GM21447 (cell line): ENCODE measurements around the gene TRAPPC4.
A peak's percentile ranks its signal among the peaks of the same experiment; 100 is the strongest.
"Not testable (repeated sequence)": the region's sequence is repeated elsewhere in the genome, so short reads cannot be mapped to it uniquely, and the experiment has no call there.

ENCODE experiments used
- ATAC-seq: cut with Tn5 transposase; IDR thresholded peaks from one replicate; pipeline ENCODE4 v1.9.1; 2021; ENCODE audit not compliant: unreplicated experiment

TRAPPC4 gene, protein sequence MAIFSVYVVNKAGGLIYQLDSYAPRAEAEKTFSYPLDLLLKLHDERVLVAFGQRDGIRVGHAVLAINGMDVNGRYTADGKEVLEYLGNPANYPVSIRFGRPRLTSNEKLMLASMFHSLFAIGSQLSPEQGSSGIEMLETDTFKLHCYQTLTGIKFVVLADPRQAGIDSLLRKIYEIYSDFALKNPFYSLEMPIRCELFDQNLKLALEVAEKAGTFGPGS

GRCh38 chr11:119018074-119018938 lies at the start of gene TRAPPC4, which contains the start of gene RPS25:
TSS of gene TRAPPC4 (plus strand) at chr11:119018766. CDS start at chr11:119018796, 30 bp downstream.
TSS of gene RPS25 (minus strand) at chr11:119018343. CDS start at chr11:119018284, 59 bp downstream.
- peak; percentile 93 for ATAC-seq

- not testable (repeated sequence) for ATAC-seq
These were observed 49.1 kb upstream of the TRAPPC4 start for GRCh38 chr11:118969508-118969907.

- ATAC-seq, result no peak
These were observed 46.9 kb upstream of the TRAPPC4 start, which contains the start of gene FOXR1 for GRCh38 chr11:118971646-118972045. TSS of gene FOXR1 (plus strand) at chr11:118971761. CDS start at chr11:118971932, 171 bp downstream.

DNA sequence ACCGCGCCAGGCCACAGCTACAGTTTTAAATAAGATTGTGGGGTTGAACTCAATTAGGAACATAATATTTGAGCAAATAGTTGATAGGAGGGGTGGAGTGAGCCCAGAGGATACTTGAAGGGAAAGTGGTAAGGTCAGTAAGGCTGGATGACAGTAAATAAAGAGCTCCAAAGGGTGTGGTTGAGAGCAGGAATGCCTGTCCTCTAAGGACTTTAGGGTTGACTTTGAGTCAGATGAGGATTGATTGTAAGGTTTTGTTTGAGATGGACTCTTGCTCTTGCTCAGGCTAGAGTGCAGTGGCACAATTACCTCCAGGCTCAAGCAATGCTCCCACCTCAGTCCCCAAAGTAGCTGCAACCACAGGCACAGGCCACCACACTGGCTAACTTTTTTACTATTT lies 44.6 kb upstream of the TRAPPC4 start:
- no peak for ATAC-seq

- no peak for ATAC-seq
These were observed 42.5 kb upstream of the TRAPPC4 start for GRCh38 chr11:118975771-118976709.

GRCh38 chr11:118979434-118979833 lies 39.1 kb upstream of the TRAPPC4 start:
- no peak for ATAC-seq

- ATAC-seq, result no peak
These were observed 38.2 kb upstream of the TRAPPC4 start for GRCh38 chr11:118980191-118980881.

- ATAC-seq, result not testable (repeated sequence)
These were observed 34.2 kb upstream of the TRAPPC4 start for GRCh38 chr11:118984337-118984736.

- ATAC-seq, result no peak
These were observed 33.7 kb upstream of the TRAPPC4 start for GRCh38 chr11:118984825-118985224.

DNA sequence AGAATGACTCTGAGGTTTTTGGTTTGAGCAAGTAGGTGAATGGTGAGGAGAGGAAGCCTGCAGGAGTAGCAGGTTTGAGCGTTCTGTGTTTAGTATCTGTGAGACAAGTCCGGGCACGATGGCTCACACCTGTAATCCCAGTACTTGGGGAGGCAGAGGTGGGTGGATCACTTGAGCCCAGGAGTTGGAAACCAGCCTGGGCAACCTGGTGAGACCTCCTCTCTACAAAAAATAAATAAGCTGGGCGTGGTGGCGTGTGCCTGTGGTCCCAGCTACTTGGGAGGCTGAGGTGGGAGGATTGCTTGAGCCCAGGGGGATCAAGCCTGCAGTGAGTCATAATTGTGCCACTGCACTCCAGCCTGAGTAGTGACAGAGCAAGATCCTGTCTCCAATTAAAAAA lies 30.3 kb upstream of the TRAPPC4 start:
- ATAC-seq, result no peak

DNA sequence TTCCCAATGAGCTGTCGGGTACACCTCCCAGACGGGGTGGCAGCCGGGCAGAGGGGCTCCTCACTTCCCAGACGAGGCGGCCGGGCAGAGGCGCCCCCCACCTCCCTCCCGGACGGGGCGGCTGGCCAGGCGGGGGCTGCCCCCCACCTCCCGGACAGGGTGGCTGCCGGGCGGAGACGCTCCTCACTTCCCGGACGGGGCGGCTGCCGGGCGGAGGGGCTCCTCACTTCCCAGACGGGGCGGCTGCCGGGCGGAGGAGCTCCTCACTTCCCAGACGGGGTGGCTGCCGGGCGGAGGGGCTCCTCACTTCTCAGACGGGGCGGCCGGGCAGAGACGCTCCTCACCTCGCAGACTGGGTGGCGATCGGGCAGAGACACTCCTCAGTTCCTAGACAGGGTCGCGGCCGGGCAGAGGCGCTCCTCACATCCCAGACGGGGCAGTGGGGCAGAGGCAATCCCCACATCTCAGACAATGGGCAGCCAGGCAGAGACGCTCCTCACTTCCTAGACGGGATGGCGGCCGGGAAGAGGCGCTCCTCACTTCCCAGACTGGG lies 27.0 kb upstream of the TRAPPC4 start:
- ATAC-seq, result not testable (repeated sequence)

GRCh38 chr11:118996926-118997626 lies 21.5 kb upstream of the TRAPPC4 start:
- peak; percentile 19 for ATAC-seq

DNA sequence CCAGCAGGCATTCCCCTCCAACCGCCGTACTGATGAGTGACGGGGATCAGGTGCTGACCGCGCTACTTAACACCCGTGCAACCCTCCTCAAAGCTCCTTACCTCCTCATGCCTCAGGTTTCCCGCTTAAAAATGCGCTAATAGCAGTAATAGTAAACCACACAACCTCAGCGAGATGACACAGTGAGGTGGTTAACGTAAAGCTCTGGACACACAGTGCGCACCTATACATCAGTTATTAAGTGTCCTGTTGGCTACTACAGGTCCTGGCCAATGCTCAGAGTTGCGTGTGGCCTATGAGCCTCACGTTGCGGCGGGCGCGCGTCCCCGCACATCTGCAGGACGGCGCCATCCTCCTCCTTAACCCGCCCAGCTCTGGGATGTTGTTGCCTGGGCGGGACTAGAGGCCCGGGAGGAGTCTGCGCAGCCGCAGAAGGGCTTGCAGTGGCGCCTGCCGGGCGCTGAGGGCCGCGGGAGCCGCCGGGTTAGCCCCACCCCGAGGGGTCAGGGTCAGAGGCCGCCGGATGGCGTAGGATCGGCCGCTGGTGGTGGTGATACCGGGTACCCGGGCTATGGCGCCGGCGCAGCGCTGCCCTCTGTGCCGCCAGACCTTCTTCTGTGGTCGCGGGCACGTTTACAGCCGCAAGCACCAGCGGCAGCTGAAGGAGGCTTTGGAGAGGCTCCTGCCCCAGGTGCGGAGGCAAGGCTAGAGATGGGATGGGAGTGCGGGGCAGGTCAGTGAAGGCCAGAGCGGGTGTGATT lies 20.8 kb upstream of the TRAPPC4 start, which contains the start of gene CENATAC:
CENATAC (plus strand) TSS at position 512 of the 761 bp plus-strand sequence; CDS start at position 572, 60 bp downstream.
- ATAC-seq, result peak; percentile 90

- peak; percentile 21 for ATAC-seq
These were observed 20.2 kb upstream of the TRAPPC4 start for GRCh38 chr11:118998388-118998717.

- ATAC-seq, result no peak
These were observed 19.7 kb upstream of the TRAPPC4 start for GRCh38 chr11:118998822-118999221.

DNA sequence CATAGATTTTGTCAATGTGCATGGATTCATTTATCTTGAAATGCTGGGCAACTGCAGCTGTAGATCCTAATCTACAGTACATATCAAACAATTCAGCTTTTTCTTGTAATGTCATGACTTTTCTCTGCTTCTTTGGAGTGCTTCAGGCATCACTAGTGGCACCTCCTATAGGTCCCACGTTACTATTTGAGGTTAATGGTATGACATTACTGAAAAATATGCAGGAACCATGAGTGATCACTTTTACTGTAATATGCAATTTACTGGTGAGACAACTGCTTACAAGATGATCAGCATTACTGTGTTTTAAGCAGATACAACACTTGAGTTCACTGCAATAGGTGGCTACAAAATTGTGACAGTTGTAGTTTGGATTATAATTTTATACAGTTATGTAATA lies 17.7 kb upstream of the TRAPPC4 start:
- no peak for ATAC-seq

- no peak for ATAC-seq
These were observed 11.9 kb upstream of the TRAPPC4 start for GRCh38 chr11:119006656-119007055.

GRCh38 chr11:119011476-119012053 lies 7.0 kb upstream of the TRAPPC4 start:
- no peak for ATAC-seq
